H9 (cell line): ENCODE results near the gene ITPKB. TPM values are rescaled to one million over a fixed set of nuclear protein-coding genes. Genes with fewer than 3 reads are reported as not detected.

ENCODE experiments used
- DNase-seq: peaks from one replicate; pipeline ENCODE4 v3.0.0-alpha.2; 2017
- H2AFZ ChIP-seq: one replicate; pipeline ENCODE4 v1.6.1; 2013; ENCODE audit warnings: mild to moderate bottlenecking, low read length, control low read depth, moderate library complexity
- H2AK5ac ChIP-seq: 2 replicates; pipeline ENCODE4 v1.6.1; 2013; ENCODE audit warnings: low read length, control low read depth, mixed read lengths; ENCODE audit not compliant: insufficient read length
- H2BK120ac ChIP-seq: one replicate; pipeline ENCODE4 v1.6.1; 2013; ENCODE audit warnings: low read depth, mild to moderate bottlenecking, low read length, control low read depth, inconsistent platforms; ENCODE audit not compliant: poor library complexity, severe bottlenecking
- H2BK12ac ChIP-seq: 2 replicates; pipeline ENCODE4 v1.6.1; 2013; ENCODE audit warnings: low read length, control low read depth, mixed read lengths, low read depth; ENCODE audit not compliant: insufficient read length
- H2BK15ac ChIP-seq: 2 replicates; pipeline ENCODE4 v1.6.1; 2013; ENCODE audit warnings: low read depth, low read length, control low read depth
- H2BK20ac ChIP-seq: one replicate; pipeline ENCODE4 v1.6.1; 2013; ENCODE audit warnings: low read depth, mild to moderate bottlenecking, low read length, control low read depth, inconsistent platforms; ENCODE audit not compliant: poor library complexity, severe bottlenecking
- H2BK5ac ChIP-seq: 2 replicates; pipeline ENCODE4 v1.6.1; 2013; ENCODE audit warnings: low read length, control low read depth, mixed read lengths; ENCODE audit not compliant: insufficient read length
- H3K14ac ChIP-seq: 2 replicates; pipeline ENCODE4 v1.6.1; 2013; ENCODE audit warnings: low read length, control low read depth; ENCODE audit not compliant: insufficient read depth
- H3K18ac ChIP-seq: 2 replicates; pipeline ENCODE4 v1.6.1; 2013; ENCODE audit warnings: low read depth, mild to moderate bottlenecking, mixed read lengths, low read length, control low read depth; ENCODE audit not compliant: insufficient read length
- H3K23ac ChIP-seq: 2 replicates; pipeline ENCODE4 v1.6.1; 2013; ENCODE audit warnings: low read length, control low read depth, mixed read lengths, low read depth; ENCODE audit not compliant: insufficient read length
- H3K23me2 ChIP-seq: 2 replicates; pipeline ENCODE4 v1.6.1; 2013; ENCODE audit warnings: low read depth, mild to moderate bottlenecking, mixed read lengths, low read length, control low read depth; ENCODE audit not compliant: insufficient read length, poor library complexity, severe bottlenecking
- H3K27ac ChIP-seq: 2 replicates; pipeline ENCODE4 v1.5.1; 2013; ENCODE audit warnings: low read length, control low read depth, mixed read lengths, low read depth; ENCODE audit not compliant: insufficient read length
- H3K27me3 ChIP-seq: 2 replicates; pipeline ENCODE4 v1.6.1; 2013; ENCODE audit warnings: low read length, control low read depth, inconsistent platforms; ENCODE audit not compliant: insufficient read depth
- H3K4ac ChIP-seq: 2 replicates; pipeline ENCODE4 v1.6.1; 2013; ENCODE audit warnings: low read depth, mild to moderate bottlenecking, control low read depth, inconsistent platforms, low read length, moderate library complexity
- H3K4me1 ChIP-seq: 2 replicates; pipeline ENCODE4 v1.6.1; 2013; ENCODE audit warnings: low read length, control low read depth, inconsistent platforms; ENCODE audit not compliant: insufficient read depth
- H3K4me2 ChIP-seq: 2 replicates; pipeline ENCODE4 v1.6.1; 2013; ENCODE audit warnings: low read length, control low read depth, mixed read lengths; ENCODE audit not compliant: insufficient read length, insufficient read depth
- H3K56ac ChIP-seq: 2 replicates; pipeline ENCODE4 v1.6.1; 2013; ENCODE audit warnings: low read depth, mild to moderate bottlenecking, mixed read lengths, low read length, control low read depth; ENCODE audit not compliant: insufficient read length
- H3K79me1 ChIP-seq: 2 replicates; pipeline ENCODE4 v1.6.1; 2013; ENCODE audit warnings: low read depth, mild to moderate bottlenecking, moderate library complexity, low read length, control low read depth, inconsistent platforms; ENCODE audit not compliant: insufficient read depth, poor library complexity, severe bottlenecking
- H3K79me2 ChIP-seq: 2 replicates; pipeline ENCODE4 v1.6.1; 2013; ENCODE audit warnings: low read length, control low read depth, inconsistent platforms; ENCODE audit not compliant: insufficient read depth
- H3K9ac ChIP-seq: 2 replicates; pipeline ENCODE4 v1.6.1; 2013; ENCODE audit warnings: low read length, control low read depth, mixed read lengths; ENCODE audit not compliant: insufficient read length; ENCODE audit errors: extremely low read depth
- H3K9me3 ChIP-seq: one replicate; pipeline ENCODE4 v1.6.1; 2013; ENCODE audit warnings: low read depth, low read length, inconsistent platforms; ENCODE audit not compliant: control insufficient read depth
- H3T11ph ChIP-seq: one replicate; pipeline ENCODE4 v1.6.1; 2013; ENCODE audit warnings: mild to moderate bottlenecking, low read length, control low read depth, inconsistent platforms
- H4K20me1 ChIP-seq: one replicate; pipeline ENCODE4 v1.6.1; 2013; ENCODE audit not compliant: control insufficient read depth, insufficient read length, insufficient read depth
- H4K5ac ChIP-seq: 2 replicates; pipeline ENCODE4 v1.6.1; 2013; ENCODE audit warnings: low read depth, mild to moderate bottlenecking, mixed read lengths, low read length, control low read depth; ENCODE audit not compliant: insufficient read length
- H4K8ac ChIP-seq: replicated peaks from 2 replicates; pipeline ENCODE4 v1.6.1; 2013; ENCODE audit warnings: low read length, control low read depth, mixed read lengths, low read depth; ENCODE audit not compliant: insufficient read length
- H4K91ac ChIP-seq: 2 replicates; pipeline ENCODE4 v1.6.1; 2013; ENCODE audit warnings: low read depth, mild to moderate bottlenecking, moderate library complexity, mixed read lengths, low read length, control low read depth; ENCODE audit not compliant: insufficient read length
- H3K27ac Mint-ChIP-seq, 3 experiments: 2 replicates in 2 of 3; 3 replicates in 1 of 3; pipeline ENCODE4 v1.8.0; 2020 to 2021; ENCODE audit warnings: mixed read lengths in 3 of 3, mild to moderate bottlenecking in 1 of 3, moderate library complexity in 1 of 3
- H3K27me3 Mint-ChIP-seq: 2 replicates; pipeline ENCODE4 v1.8.0; 2021; ENCODE audit warnings: low read depth, mild to moderate bottlenecking, moderate library complexity, mixed read lengths
- H3K36me3 Mint-ChIP-seq, 3 experiments: 2 replicates in 2 of 3; 3 replicates in 1 of 3; pipeline ENCODE4 v1.8.0; 2020 to 2021; ENCODE audit warnings: low read depth in 3 of 3, mixed read lengths in 3 of 3; ENCODE audit not compliant: insufficient read depth in 1 of 3
- H3K4me1 Mint-ChIP-seq, 2 experiments: 2 replicates each; pipeline ENCODE4 v1.8.0; 2020; ENCODE audit warnings: mixed read lengths in 2 of 2
- H3K4me3 Mint-ChIP-seq, 2 experiments: 2 replicates in 1 of 2; 3 replicates in 1 of 2; pipeline ENCODE4 v1.8.0; 2020 to 2021; ENCODE audit warnings: mild to moderate bottlenecking in 2 of 2, mixed read lengths in 2 of 2, moderate library complexity in 1 of 2
- H3K9me3 Mint-ChIP-seq, 2 experiments: 2 replicates in 1 of 2; 3 replicates in 1 of 2; pipeline ENCODE4 v1.8.0; 2020; ENCODE audit warnings: mild to moderate bottlenecking in 2 of 2, mixed read lengths in 2 of 2, moderate library complexity in 1 of 2
- CTCF ChIP-seq: fragments of 200-600 bp; sonication (generic); conservative IDR thresholded peaks from 3 replicates; pipeline ENCODE4 v1.8.0; 2021; ENCODE audit warnings: antibody characterized with exemption, mild to moderate bottlenecking
- WGBS: extraction: QIAGEN DNeasy Blood & Tissue Kit; methylation state at CpG from one replicate; pipeline ENCODE4 v1.1.7; 2013; ENCODE audit warnings: missing lambda C conversion rate, low lambda C conversion rate, mixed read lengths; ENCODE audit not compliant: insufficient read length; ENCODE audit errors: extremely low coverage; 5-methylcytosine and 5-hydroxymethylcytosine counted together
- total RNA-seq: library from RNA; stranded (reverse); gene quantifications from 2 replicates; pipeline ENCODE4 v1.2.1, GENCODE V29; 2021

Gene ITPKB
- total RNA-seq, 1 experiment from 2014 or later: 3.8 TPM

GRCh38 chr1:226711976-226712741, 26.9 kb downstream of the ITPKB start:
- Histone ChIP-seq H3T11ph (no peak overlapping the region), H3K79me2 (no peaks in the 10 kb centered on the region), H2AK5ac (no peak overlapping the region), H4K5ac (no peak overlapping the region), H3K18ac (peak overlapping the region; percentile 5), H3K56ac (no peak overlapping the region), H2AFZ (no peak overlapping the region), H3K9me3 (no peaks in the 10 kb centered on the region), H3K27ac (no peak overlapping the region), H2BK12ac (no peak overlapping the region), H3K79me1 (no peaks in the 10 kb centered on the region), H2BK5ac (no peak overlapping the region), H3K27me3 (no peaks in the 10 kb centered on the region), H3K23ac (no peak overlapping the region), H2BK120ac (no peak overlapping the region), H3K9ac (no peak overlapping the region), H3K4me2 (no peak overlapping the region), H4K8ac (no peak overlapping the region), H2BK15ac (no peak overlapping the region), H4K20me1 (no peaks in the 10 kb centered on the region), H3K4me1 (peaks cover 3% of the 10 kb centered on the region; the same call in 1 of the 2 replicates), H3K23me2 (no peaks in the 10 kb centered on the region), H3K14ac (no peak overlapping the region), H3K4ac (no peak overlapping the region), H2BK20ac (no peak overlapping the region), H4K91ac (no peak overlapping the region)
- peaks cover 0 to 5% (median 0%) of the 10 kb centered on the region in 3 experiments; a peak in 2 of 7 replicates for H3K36me3 Mint-ChIP-seq
- peaks cover 24 to 26% of the 10 kb centered on the region in 2 experiments for H3K4me1 Mint-ChIP-seq
- H3K4me3 Mint-ChIP-seq: no peak overlapping the region
- H3K27ac Mint-ChIP-seq: no peak overlapping the region; a peak in 1 of 7 replicates
- no peak for TF ChIP-seq CTCF
- DNase-seq: no peak
- H3K27me3 Mint-ChIP-seq: no peaks in the 10 kb centered on the region; the same call in 1 of the 2 replicates
- H3K9me3 Mint-ChIP-seq: peaks cover 0 to 5% of the 10 kb centered on the region in 2 experiments; a peak in 2 of 5 replicates
- no CpG with 5 or more reads among the region's 21 CpGs for WGBS
